Activated CD8-positive, alpha-beta memory T cell treated with anti-CD3 and anti-CD28 coated beads, Interleukin-2, amount 50 U/mL, for 4 hours (primary cell): ENCODE data around the gene CALN1.
"Not testable (repeated sequence)": the region's sequence is repeated elsewhere in the genome, so short reads cannot be mapped to it uniquely, and the experiment has no call there.

Source experiments
- DNase-seq: peaks from one replicate; pipeline ENCODE4 v3.0.0-alpha.2; 2020

CALN1 gene

GRCh38 chr7:71851776-71852498 lies 560.2 kb downstream of the CALN1 start:
- DNase-seq, result no peak

GRCh38 chr7:71846160-71846559 lies 566.0 kb downstream of the CALN1 start:
- no peak for DNase-seq

- no peak for DNase-seq
Measured at GRCh38 chr7:71843676-71844075, 568.5 kb downstream of the CALN1 start.

- DNase-seq, result no peak
Measured at GRCh38 chr7:71842786-71843185, 569.4 kb downstream of the CALN1 start.

- DNase-seq, result no peak
Measured at GRCh38 chr7:71842381-71842780, 569.8 kb downstream of the CALN1 start.

- no peak for DNase-seq
Measured at GRCh38 chr7:71835056-71835455, 577.1 kb downstream of the CALN1 start.

GRCh38 chr7:71829515-71829914 lies 582.6 kb downstream of the CALN1 start:
- no peak for DNase-seq

- no peak for DNase-seq
Measured at GRCh38 chr7:71828361-71828760, 583.8 kb downstream of the CALN1 start.

GRCh38 chr7:71826141-71826540 lies 586.0 kb downstream of the CALN1 start:
- DNase-seq, result no peak

- no peak for DNase-seq
Measured at GRCh38 chr7:71824006-71824760, 588.0 kb downstream of the CALN1 start.

- not testable (repeated sequence) for DNase-seq
Measured at GRCh38 chr7:71822406-71822805, 589.7 kb downstream of the CALN1 start.

GRCh38 chr7:71817916-71818315 lies 594.2 kb downstream of the CALN1 start:
- no peak for DNase-seq

- DNase-seq, result no peak
Measured at GRCh38 chr7:71808115-71808514, 604.0 kb downstream of the CALN1 start.

- DNase-seq, result no peak
Measured at GRCh38 chr7:71804256-71804655, 607.9 kb downstream of the CALN1 start.

GRCh38 chr7:71801976-71802375 lies 610.2 kb downstream of the CALN1 start:
- no peak for DNase-seq

- no peak for DNase-seq
Measured at GRCh38 chr7:71800321-71800720, 611.8 kb downstream of the CALN1 start.

- no peak for DNase-seq
Measured at GRCh38 chr7:71795410-71795809, 616.7 kb downstream of the CALN1 start.

GRCh38 chr7:71793251-71793650 lies 618.9 kb downstream of the CALN1 start:
- no peak for DNase-seq

- no peak for DNase-seq
Measured at GRCh38 chr7:71787513-71787912, 624.6 kb downstream of the CALN1 start.

GRCh38 chr7:71785216-71785615 lies 626.9 kb downstream of the CALN1 start:
- no peak for DNase-seq

- DNase-seq, result no peak
Measured at GRCh38 chr7:71784781-71785180, 627.4 kb downstream of the CALN1 start.

- no peak for DNase-seq
Measured at GRCh38 chr7:71784180-71784579, 628.0 kb downstream of the CALN1 start.

GRCh38 chr7:71783779-71784178 lies 628.4 kb downstream of the CALN1 start:
- DNase-seq, result no peak

- DNase-seq, result no peak
Measured at GRCh38 chr7:71782051-71782450, 630.1 kb downstream of the CALN1 start.

- DNase-seq, result no peak
Measured at GRCh38 chr7:71780282-71780681, 631.9 kb downstream of the CALN1 start.
